SK-N-SH treated with all-trans-retinoic acid at 6 μM for 48 hours (cell line): ENCODE results near the gene CPA3.

ENCODE experiments used
- ARNTL ChIP-seq: fragments of 450-650 bp; formaldehyde crosslinking; IDR thresholded peaks from 2 replicates; pipeline ENCODE4 v1.5.0; 2020; ENCODE audit warnings: low read depth, mild to moderate bottlenecking, moderate library complexity, borderline replicate concordance
- BACH2 ChIP-seq: fragments of 250-450 bp; sonication (Bioruptor Pico); IDR thresholded peaks from 2 replicates; pipeline ENCODE4 v1.9.0; 2021; ENCODE audit warnings: mild to moderate bottlenecking, borderline replicate concordance
- ZC3H10 ChIP-seq: fragments of 250-450 bp; sonication (Bioruptor Pico); IDR thresholded peaks from 2 replicates; pipeline ENCODE4 v1.5.1; 2021; ENCODE audit warnings: mild to moderate bottlenecking, moderate library complexity
- ZFP30 ChIP-seq: fragments of 450-650 bp; formaldehyde crosslinking; IDR thresholded peaks from 2 replicates; pipeline ENCODE4 v1.5.0; 2022; ENCODE audit warnings: mild to moderate bottlenecking, moderate library complexity

DNA sequence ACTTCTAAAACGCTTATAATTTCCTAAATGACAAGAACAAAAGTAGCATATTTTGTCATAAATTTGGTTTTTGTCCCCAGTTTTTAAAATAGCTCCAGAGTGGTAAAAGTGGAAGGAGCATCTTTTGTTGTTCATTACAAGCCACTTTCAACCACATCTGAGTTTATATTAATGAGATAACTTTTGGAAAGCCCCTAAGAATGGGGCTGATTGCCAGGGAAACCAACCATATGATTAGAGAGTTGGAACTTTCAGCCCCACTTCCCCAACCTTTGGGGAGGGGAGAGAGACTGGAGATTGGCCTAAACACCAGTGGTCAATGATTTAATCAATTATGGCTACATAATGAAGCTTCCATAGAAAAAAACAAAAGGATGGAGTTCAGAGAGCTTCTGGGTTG is 57.4 kb downstream of the CPA3 start:
- no peak for TF ChIP-seq ZFP30 (CRISPR knock-in tag)
- TF ChIP-seq BACH2: no peak
- no peak for TF ChIP-seq ARNTL (CRISPR knock-in tag)
- no peak for TF ChIP-seq ZC3H10 (CRISPR knock-in tag)
